GM19328 (cell line): ENCODE results near the gene CASP3.
A peak's percentile ranks its signal among the peaks of the same experiment; 100 is the strongest.
"Not testable (repeated sequence)": the region's sequence is repeated elsewhere in the genome, so short reads cannot be mapped to it uniquely, and the experiment has no call there.

Experiments used
- ATAC-seq: cut with Tn5 transposase; IDR thresholded peaks from one replicate; pipeline ENCODE4 v1.9.1; 2021; ENCODE audit warnings: mild to moderate bottlenecking, moderate library complexity; ENCODE audit not compliant: unreplicated experiment

CASP3 gene

GRCh38 chr4:184598753-184599491 is 50.3 kb downstream of the CASP3 start:
- ATAC-seq = no peak

- ATAC-seq = no peak
These were observed 52.5 kb downstream of the CASP3 start for GRCh38 chr4:184596617-184597185.

- ATAC-seq = no peak
These were observed 53.1 kb downstream of the CASP3 start for GRCh38 chr4:184596044-184596616.

GRCh38 chr4:184595430-184595829 is 53.8 kb downstream of the CASP3 start:
- no peak for ATAC-seq

GRCh38 chr4:184593461-184593860 is 55.8 kb downstream of the CASP3 start:
- no peak for ATAC-seq

GRCh38 chr4:184591747-184592270 is 57.4 kb downstream of the CASP3 start:
- ATAC-seq = not testable (repeated sequence)

- no peak for ATAC-seq
These were observed 58.1 kb downstream of the CASP3 start for GRCh38 chr4:184591070-184591677.

GRCh38 chr4:184590196-184590595 is 59.1 kb downstream of the CASP3 start:
- no peak for ATAC-seq

- no peak for ATAC-seq
These were observed 60.4 kb downstream of the CASP3 start for GRCh38 chr4:184588893-184589292.

- no peak for ATAC-seq
These were observed 61.5 kb downstream of the CASP3 start for GRCh38 chr4:184587701-184588100.

GRCh38 chr4:184587221-184587620 is 62.0 kb downstream of the CASP3 start:
- ATAC-seq = no peak

GRCh38 chr4:184583738-184584502 is 65.3 kb downstream of the CASP3 start:
- peak; percentile 55 for ATAC-seq
